ENCODE data around the gene ZNF343. TPM values are rescaled to one million over a fixed set of nuclear protein-coding genes. Genes with fewer than 3 reads are reported as not detected.

Gene ZNF343
- total and polyA plus RNA-seq, 2 experiments from 2014 or later, result 2.4 to 6.4 TPM

- TF ChIP-seq CTCF (conservative IDR thresholded peaks at IDR 0.05; ENCODE audit: low read depth in 2 of 2) (no peak), ETS1 (IDR thresholded peaks at IDR 0.05) (no peak), EZH2 (IDR thresholded peaks at IDR 0.05; ENCODE audit: low read depth, unreplicated experiment) (no peak), NANOG (IDR thresholded peaks at IDR 0.05; ENCODE audit: borderline replicate concordance) (no peak), CREB1 (CRISPR knock-in tag; IDR thresholded peaks at IDR 0.05; ENCODE audit: low read depth) (no peak), ZNF331 (CRISPR knock-in tag; IDR thresholded peaks at IDR 0.05; ENCODE audit: low read depth) (no peak), ZNF462 (CRISPR knock-in tag; IDR thresholded peaks at IDR 0.05) (no peak), JUNB (IDR thresholded peaks at IDR 0.05; ENCODE audit: unreplicated experiment) (no peak), ZNF114 (CRISPR knock-in tag; IDR thresholded peaks at IDR 0.05) (no peak), POLR2AphosphoS5 (IDR thresholded peaks at IDR 0.05; ENCODE audit: low read depth) (no peak), STAT1 (IDR thresholded peaks at IDR 0.05; ENCODE audit: unreplicated experiment) (no peak), EZH2phosphoT487 (IDR thresholded peaks at IDR 0.05; ENCODE audit: unreplicated experiment) (no peak)
- TF ChIP-seq, protein P1, sequence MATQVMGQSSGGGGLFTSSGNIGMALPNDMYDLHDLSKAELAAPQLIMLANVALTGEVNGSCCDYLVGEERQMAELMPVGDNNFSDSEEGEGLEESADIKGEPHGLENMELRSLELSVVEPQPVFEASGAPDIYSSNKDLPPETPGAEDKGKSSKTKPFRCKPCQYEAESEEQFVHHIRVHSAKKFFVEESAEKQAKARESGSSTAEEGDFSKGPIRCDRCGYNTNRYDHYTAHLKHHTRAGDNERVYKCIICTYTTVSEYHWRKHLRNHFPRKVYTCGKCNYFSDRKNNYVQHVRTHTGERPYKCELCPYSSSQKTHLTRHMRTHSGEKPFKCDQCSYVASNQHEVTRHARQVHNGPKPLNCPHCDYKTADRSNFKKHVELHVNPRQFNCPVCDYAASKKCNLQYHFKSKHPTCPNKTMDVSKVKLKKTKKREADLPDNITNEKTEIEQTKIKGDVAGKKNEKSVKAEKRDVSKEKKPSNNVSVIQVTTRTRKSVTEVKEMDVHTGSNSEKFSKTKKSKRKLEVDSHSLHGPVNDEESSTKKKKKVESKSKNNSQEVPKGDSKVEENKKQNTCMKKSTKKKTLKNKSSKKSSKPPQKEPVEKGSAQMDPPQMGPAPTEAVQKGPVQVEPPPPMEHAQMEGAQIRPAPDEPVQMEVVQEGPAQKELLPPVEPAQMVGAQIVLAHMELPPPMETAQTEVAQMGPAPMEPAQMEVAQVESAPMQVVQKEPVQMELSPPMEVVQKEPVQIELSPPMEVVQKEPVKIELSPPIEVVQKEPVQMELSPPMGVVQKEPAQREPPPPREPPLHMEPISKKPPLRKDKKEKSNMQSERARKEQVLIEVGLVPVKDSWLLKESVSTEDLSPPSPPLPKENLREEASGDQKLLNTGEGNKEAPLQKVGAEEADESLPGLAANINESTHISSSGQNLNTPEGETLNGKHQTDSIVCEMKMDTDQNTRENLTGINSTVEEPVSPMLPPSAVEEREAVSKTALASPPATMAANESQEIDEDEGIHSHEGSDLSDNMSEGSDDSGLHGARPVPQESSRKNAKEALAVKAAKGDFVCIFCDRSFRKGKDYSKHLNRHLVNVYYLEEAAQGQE (IDR thresholded peaks at IDR 0.05; ENCODE audit: unreplicated experiment), result no peak
These were observed 19.0 kb upstream of the ZNF343 start for GRCh38 chr20:2527762-2528161.

More at GRCh38 chr20:2527762-2528161, 19.0 kb upstream of the ZNF343 start:
- no peaks in the 10 kb centered on the region for H3K36me3 Mint-ChIP-seq (ENCODE audit: low read depth)
- Histone ChIP-seq H4K20me1 (replicated peaks; ENCODE audit: insufficient read depth) (no peaks in the 10 kb centered on the region; the same call in 1 of the 2 replicates), H3K4me1 (ENCODE audit: insufficient read depth) (no peaks in the 10 kb centered on the region), H3K79me2 (replicated peaks; ENCODE audit: insufficient read depth) (no peaks in the 10 kb centered on the region), H3F3A (replicated peaks; ENCODE audit: low read depth) (no peaks in the 10 kb centered on the region), H3K36me3 (ENCODE audit: insufficient read depth) (no peaks in the 10 kb centered on the region), H3K27me3 (ENCODE audit: insufficient read depth) (peaks cover 64% of the 10 kb centered on the region), H3K4me3 (no peak overlapping the region), H2AFZ (no peak overlapping the region), H3K4me2 (no peak overlapping the region), H3K9me2 (ENCODE audit: insufficient read depth) (no peaks in the 10 kb centered on the region), H3K27ac (ENCODE audit: low read depth) (no peak overlapping the region)
- peaks cover 3% of the 10 kb centered on the region; the same call in 2 of the 3 replicates for H3K4me1 Mint-ChIP-seq
- H3K27ac Mint-ChIP-seq, result no peak overlapping the region
- H3K27me3 Mint-ChIP-seq (ENCODE audit: insufficient read depth, low read depth, poor library complexity), result peaks cover 35% of the 10 kb centered on the region
- ATAC-seq, result no peak
- no peaks in the 10 kb centered on the region for H3K9me3 Mint-ChIP-seq
- no peak for DNase-seq (ENCODE audit: low spot score)
- H3K4me3 Mint-ChIP-seq, result no peak overlapping the region
